ENCODE measurements around the gene RLF.

The RLF gene

GRCh38 chr1:40141878-40142535 lies 19.2 kb upstream of the RLF start:
- FAIRE-seq (no peak), DNase-seq (ENCODE audit: insufficient read length, low spot score) (no peak)
- TF ChIP-seq POLR2AphosphoS5 (IDR thresholded peaks at IDR 0.05; ENCODE audit: low read depth, low read length) (no peak), POLR2A (IDR thresholded peaks at IDR 0.05; ENCODE audit: low read depth, low read length) (no peak), SPI1 (IDR thresholded peaks at IDR 0.05; ENCODE audit: low read depth, low read length) (no peak), TAF1 (IDR thresholded peaks at IDR 0.05; ENCODE audit: low read depth, low read length) (no peak), PAX5 (IDR thresholded peaks at IDR 0.05; ENCODE audit: insufficient read depth, low read length, severe bottlenecking) (no peak), POU2F2 (IDR thresholded peaks at IDR 0.05; ENCODE audit: low read depth, low read length) (no peak)

GRCh38 chr1:40143891-40144575 lies 17.2 kb upstream of the RLF start:
- TF ChIP-seq SPI1 (IDR thresholded peaks at IDR 0.05; ENCODE audit: low read depth, low read length) = no peak
- TF ChIP-seq TAF1 (IDR thresholded peaks at IDR 0.05; ENCODE audit: low read depth, low read length) = no peak
- TF ChIP-seq POU2F2 (IDR thresholded peaks at IDR 0.05; ENCODE audit: low read depth, low read length) = no peak
- DNase-seq (ENCODE audit: insufficient read length, low spot score) = no peak
- FAIRE-seq = peak; percentile 95

- TF ChIP-seq POLR2AphosphoS5 (IDR thresholded peaks at IDR 0.05; ENCODE audit: low read depth, low read length) = no peak
- TF ChIP-seq TAF1 (IDR thresholded peaks at IDR 0.05; ENCODE audit: low read depth, low read length) = no peak
- no peak for TF ChIP-seq POU2F2 (IDR thresholded peaks at IDR 0.05; ENCODE audit: low read depth, low read length)
- TF ChIP-seq SPI1 (IDR thresholded peaks at IDR 0.05; ENCODE audit: low read depth, low read length) = no peak
- DNase-seq (ENCODE audit: insufficient read length, low spot score) = no peak
- FAIRE-seq = no peak
These were observed 9.6 kb upstream of the RLF start for GRCh38 chr1:40151457-40152079.

- DNase-seq (ENCODE audit: insufficient read length, low spot score) (no peak), FAIRE-seq (peak; percentile 94)
- TF ChIP-seq POU2F2 (IDR thresholded peaks at IDR 0.05; ENCODE audit: low read depth, low read length) = no peak
- TF ChIP-seq PAX5 (IDR thresholded peaks at IDR 0.05; ENCODE audit: insufficient read depth, low read length, severe bottlenecking) = no peak
These were observed 8.0 kb upstream of the RLF start for GRCh38 chr1:40153073-40153770.

- no peak for DNase-seq (ENCODE audit: insufficient read length, low spot score)
- TF ChIP-seq TAF1 (IDR thresholded peaks at IDR 0.05; ENCODE audit: low read depth, low read length) (no peak), POLR2AphosphoS5 (IDR thresholded peaks at IDR 0.05; ENCODE audit: low read depth, low read length) (no peak), SPI1 (IDR thresholded peaks at IDR 0.05; ENCODE audit: low read depth, low read length) (no peak), POU2F2 (IDR thresholded peaks at IDR 0.05; ENCODE audit: low read depth, low read length) (no peak), PAX5 (IDR thresholded peaks at IDR 0.05; ENCODE audit: insufficient read depth, low read length, severe bottlenecking) (no peak)
- no peak for FAIRE-seq
These were observed 6.1 kb upstream of the RLF start for GRCh38 chr1:40155135-40155534.

GRCh38 chr1:40155910-40156309 lies 5.3 kb upstream of the RLF start:
- no peak for FAIRE-seq
- no peak for DNase-seq (ENCODE audit: insufficient read length, low spot score)
- TF ChIP-seq POLR2AphosphoS5 (IDR thresholded peaks at IDR 0.05; ENCODE audit: low read depth, low read length) (no peak), SPI1 (IDR thresholded peaks at IDR 0.05; ENCODE audit: low read depth, low read length) (no peak), POU2F2 (IDR thresholded peaks at IDR 0.05; ENCODE audit: low read depth, low read length) (no peak), TAF1 (IDR thresholded peaks at IDR 0.05; ENCODE audit: low read depth, low read length) (no peak), PAX5 (IDR thresholded peaks at IDR 0.05; ENCODE audit: insufficient read depth, low read length, severe bottlenecking) (no peak), POLR2A (IDR thresholded peaks at IDR 0.05; ENCODE audit: low read depth, low read length) (no peak)

- DNase-seq (ENCODE audit: insufficient read length, low spot score) (no peak), FAIRE-seq (no peak)
- TF ChIP-seq SPI1 (IDR thresholded peaks at IDR 0.05; ENCODE audit: low read depth, low read length) (no peak), POLR2A (IDR thresholded peaks at IDR 0.05; ENCODE audit: low read depth, low read length) (no peak), PAX5 (IDR thresholded peaks at IDR 0.05; ENCODE audit: insufficient read depth, low read length, severe bottlenecking) (no peak), POU2F2 (IDR thresholded peaks at IDR 0.05; ENCODE audit: low read depth, low read length) (no peak), POLR2AphosphoS5 (IDR thresholded peaks at IDR 0.05; ENCODE audit: low read depth, low read length) (no peak), TAF1 (IDR thresholded peaks at IDR 0.05; ENCODE audit: low read depth, low read length) (no peak)
These were observed 422 bp upstream of the RLF start for GRCh38 chr1:40160806-40161124.

- FAIRE-seq = peak; percentile 40
These were observed 756 bp downstream of the RLF start for GRCh38 chr1:40161888-40162397.

GRCh38 chr1:40162753-40163441 lies 1.7 kb downstream of the RLF start:
- DNase-seq (ENCODE audit: insufficient read length, low spot score) = no peak
- peak; percentile 73 for FAIRE-seq
- TF ChIP-seq POLR2AphosphoS5 (IDR thresholded peaks at IDR 0.05; ENCODE audit: low read depth, low read length) (no peak), POU2F2 (IDR thresholded peaks at IDR 0.05; ENCODE audit: low read depth, low read length) (no peak), PAX5 (IDR thresholded peaks at IDR 0.05; ENCODE audit: insufficient read depth, low read length, severe bottlenecking) (no peak), TAF1 (IDR thresholded peaks at IDR 0.05; ENCODE audit: low read depth, low read length) (no peak), SPI1 (IDR thresholded peaks at IDR 0.05; ENCODE audit: low read depth, low read length) (no peak), POLR2A (IDR thresholded peaks at IDR 0.05; ENCODE audit: low read depth, low read length) (no peak)

More at GRCh38 chr1:40161888-40162397, 756 bp downstream of the RLF start:
- TF ChIP-seq PAX5 (IDR thresholded peaks at IDR 0.05; ENCODE audit: insufficient read depth, low read length, severe bottlenecking) (no peak), TAF1 (IDR thresholded peaks at IDR 0.05; ENCODE audit: low read depth, low read length) (no peak), POLR2A (IDR thresholded peaks at IDR 0.05; ENCODE audit: low read depth, low read length) (no peak), POLR2AphosphoS5 (IDR thresholded peaks at IDR 0.05; ENCODE audit: low read depth, low read length) (no peak), SPI1 (IDR thresholded peaks at IDR 0.05; ENCODE audit: low read depth, low read length) (no peak), POU2F2 (IDR thresholded peaks at IDR 0.05; ENCODE audit: low read depth, low read length) (no peak)
- no peak for DNase-seq (ENCODE audit: insufficient read length, low spot score)
